H1 (cell line): Measurements from ENCODE around the gene PSMF1.

Experiments used
- BCL11A ChIP-seq, 2 experiments: IDR thresholded peaks; one replicate each; pipeline ENCODE4 v1.6.1; 2011; ENCODE audit warnings: low read depth in 2 of 2, low read length in 2 of 2, mild to moderate bottlenecking in 2 of 2
- CBX5 ChIP-seq: fragments of 300-800, 300-1000 bp; sonication (generic); IDR thresholded peaks from 2 replicates; pipeline ENCODE4 v1.7.1; 2016; ENCODE audit warnings: antibody characterized with exemption, low read length, low read depth
- EZH2 ChIP-seq: fragments of 200-600 bp; sonication (generic); IDR thresholded peaks from 2 replicates; pipeline ENCODE4 v1.7.1; 2012; ENCODE audit warnings: low read depth, mild to moderate bottlenecking, moderate library complexity, low read length, inconsistent platforms; ENCODE audit not compliant: severe bottlenecking
- HDAC6 ChIP-seq: IDR thresholded peaks from one replicate; pipeline ENCODE4 v1.7.1; 2012; ENCODE audit warnings: low read depth, mild to moderate bottlenecking, inconsistent platforms, low read length, moderate library complexity
- JUN ChIP-seq: IDR thresholded peaks from 2 replicates; pipeline ENCODE4 v1.6.1; 2011; ENCODE audit warnings: low read depth, mild to moderate bottlenecking, improper control_type of control experiment, low read length
- POLR2AphosphoS5 ChIP-seq: IDR thresholded peaks from 2 replicates; pipeline ENCODE4 v1.6.1; 2011; ENCODE audit warnings: low read depth, low read length
- RXRA ChIP-seq: IDR thresholded peaks from 2 replicates; pipeline ENCODE4 v1.6.1; 2011; ENCODE audit warnings: low read depth, mild to moderate bottlenecking, low read length, moderate library complexity; ENCODE audit not compliant: insufficient read depth
- TF ChIP-seq, protein P1 (sequence below), 3 experiments: IDR thresholded peaks; 1 replicate in 2 of 3; 2 replicates in 1 of 3; pipeline versions ENCODE4 v1.5.1 to v1.6.1; 2011; ENCODE audit warnings: low read length in 3 of 3, mild to moderate bottlenecking in 3 of 3, inconsistent platforms in 2 of 3, low read depth in 1 of 3, moderate library complexity in 1 of 3; ENCODE audit not compliant: insufficient read depth in 1 of 3; ENCODE audit errors: control extremely low read depth in 1 of 3

DNA sequence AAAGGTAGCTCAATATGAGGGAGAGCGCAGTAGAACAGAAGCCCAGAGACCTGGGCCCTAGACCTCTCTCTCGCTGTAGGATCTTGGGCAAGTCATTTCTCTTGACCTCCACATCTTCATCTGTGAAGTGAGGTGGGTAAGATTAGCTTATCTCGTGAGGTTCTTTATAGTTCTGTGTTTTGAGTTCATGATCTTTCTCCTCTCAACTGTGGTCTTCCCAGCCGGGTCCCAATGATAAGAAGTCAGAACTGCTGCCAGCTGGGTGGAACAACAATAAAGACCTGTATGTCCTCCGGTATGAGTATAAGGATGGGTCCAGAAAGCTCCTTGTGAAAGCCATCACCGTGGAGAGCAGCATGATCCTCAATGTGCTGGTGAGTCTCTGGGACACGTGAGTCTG lies 6.9 kb downstream of the PSMF1 start:
- no peak for TF ChIP-seq POLR2AphosphoS5
- no peak for TF ChIP-seq BCL11A (IDR thresholded peaks at IDR 0.05; ENCODE audit: low read depth in 2 of 2, low read length in 2 of 2)
- TF ChIP-seq, protein P1, sequence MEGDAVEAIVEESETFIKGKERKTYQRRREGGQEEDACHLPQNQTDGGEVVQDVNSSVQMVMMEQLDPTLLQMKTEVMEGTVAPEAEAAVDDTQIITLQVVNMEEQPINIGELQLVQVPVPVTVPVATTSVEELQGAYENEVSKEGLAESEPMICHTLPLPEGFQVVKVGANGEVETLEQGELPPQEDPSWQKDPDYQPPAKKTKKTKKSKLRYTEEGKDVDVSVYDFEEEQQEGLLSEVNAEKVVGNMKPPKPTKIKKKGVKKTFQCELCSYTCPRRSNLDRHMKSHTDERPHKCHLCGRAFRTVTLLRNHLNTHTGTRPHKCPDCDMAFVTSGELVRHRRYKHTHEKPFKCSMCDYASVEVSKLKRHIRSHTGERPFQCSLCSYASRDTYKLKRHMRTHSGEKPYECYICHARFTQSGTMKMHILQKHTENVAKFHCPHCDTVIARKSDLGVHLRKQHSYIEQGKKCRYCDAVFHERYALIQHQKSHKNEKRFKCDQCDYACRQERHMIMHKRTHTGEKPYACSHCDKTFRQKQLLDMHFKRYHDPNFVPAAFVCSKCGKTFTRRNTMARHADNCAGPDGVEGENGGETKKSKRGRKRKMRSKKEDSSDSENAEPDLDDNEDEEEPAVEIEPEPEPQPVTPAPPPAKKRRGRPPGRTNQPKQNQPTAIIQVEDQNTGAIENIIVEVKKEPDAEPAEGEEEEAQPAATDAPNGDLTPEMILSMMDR (IDR thresholded peaks at IDR 0.05; ENCODE audit: control extremely low read depth in 1 of 3, insufficient read depth in 1 of 3, low read depth in 1 of 3, low read length in 3 of 3): no peak
- no peak for TF ChIP-seq EZH2
- no peak for TF ChIP-seq HDAC6
- no peak for TF ChIP-seq JUN
- no peak for TF ChIP-seq CBX5
- no peak for TF ChIP-seq RXRA
